Stomach smooth muscle (tissue), 2 donors: Measurements from ENCODE around the gene FAM78A.

Source experiments
- H3K27ac ChIP-seq: one replicate; pipeline ENCODE4 v1.7.0; 2013; ENCODE audit warnings: mild to moderate bottlenecking, low read length, inconsistent platforms
- H3K27me3 ChIP-seq, 2 donors: one replicate each; pipeline ENCODE4 v1.7.0; 2013; ENCODE audit warnings: low read length in 2 of 2; ENCODE audit not compliant: insufficient read depth in 2 of 2, control insufficient read depth in 1 of 2
- H3K36me3 ChIP-seq, 2 donors: one replicate each; pipeline ENCODE4 v1.7.0; 2013; ENCODE audit warnings: low read length in 2 of 2; ENCODE audit not compliant: control insufficient read depth in 2 of 2, insufficient read depth in 2 of 2
- H3K4me1 ChIP-seq: one replicate; pipeline ENCODE4 v1.7.0; 2013; ENCODE audit warnings: low read length; ENCODE audit not compliant: control insufficient read depth, insufficient read depth
- H3K4me3 ChIP-seq, 2 donors: one replicate each; pipeline ENCODE4 v1.7.0; 2013; ENCODE audit warnings: low read length in 2 of 2
- H3K9ac ChIP-seq, 2 donors: one replicate each; pipeline ENCODE4 v1.7.0; 2013; ENCODE audit warnings: low read length in 2 of 2, mild to moderate bottlenecking in 1 of 2
- H3K9me3 ChIP-seq, 2 donors: one replicate each; pipeline ENCODE4 v1.7.0; 2013; ENCODE audit warnings: low read length in 2 of 2; ENCODE audit not compliant: control insufficient read depth in 2 of 2
- donor health status: healthy.
- donor health status: Pancreatic carcinoma.

FAM78A gene

DNA sequence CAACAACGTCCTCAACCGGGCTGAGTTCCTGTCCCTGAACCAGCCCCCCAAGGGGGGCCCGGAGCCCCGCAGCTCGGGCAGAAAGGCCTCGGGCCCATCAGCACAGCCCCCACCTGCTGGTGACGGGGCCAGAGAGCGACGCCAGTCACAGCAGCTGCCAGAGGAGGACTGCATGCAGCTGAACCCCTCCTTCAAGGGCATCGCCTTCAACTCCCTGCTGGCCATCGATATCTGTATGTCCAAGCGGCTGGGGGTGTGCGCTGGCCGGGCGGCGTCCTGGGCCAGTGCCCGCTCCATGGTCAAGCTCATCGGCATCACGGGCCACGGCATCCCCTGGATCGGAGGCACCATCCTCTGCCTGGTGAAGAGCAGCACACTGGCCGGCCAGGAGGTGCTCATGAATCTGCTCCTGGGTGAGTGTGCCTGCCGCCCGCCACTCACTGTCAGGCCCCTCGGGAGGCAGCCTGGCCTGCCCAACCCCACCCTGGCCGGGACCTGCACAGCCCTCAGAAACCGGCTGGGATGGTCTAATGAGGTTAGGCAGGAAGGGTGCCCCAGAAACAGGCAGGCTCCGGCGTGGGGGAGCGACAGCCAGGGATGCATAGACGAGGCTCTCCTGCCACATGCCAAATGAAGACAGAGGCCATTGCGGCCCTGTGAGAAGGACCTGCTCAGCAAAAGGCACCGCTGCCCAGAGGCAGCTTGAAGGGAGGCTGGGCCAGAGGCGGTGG lies 13.9 kb upstream of the FAM78A start:
- peak overlapping the region; percentile 70 to 80 for H3K9ac ChIP-seq

DNA sequence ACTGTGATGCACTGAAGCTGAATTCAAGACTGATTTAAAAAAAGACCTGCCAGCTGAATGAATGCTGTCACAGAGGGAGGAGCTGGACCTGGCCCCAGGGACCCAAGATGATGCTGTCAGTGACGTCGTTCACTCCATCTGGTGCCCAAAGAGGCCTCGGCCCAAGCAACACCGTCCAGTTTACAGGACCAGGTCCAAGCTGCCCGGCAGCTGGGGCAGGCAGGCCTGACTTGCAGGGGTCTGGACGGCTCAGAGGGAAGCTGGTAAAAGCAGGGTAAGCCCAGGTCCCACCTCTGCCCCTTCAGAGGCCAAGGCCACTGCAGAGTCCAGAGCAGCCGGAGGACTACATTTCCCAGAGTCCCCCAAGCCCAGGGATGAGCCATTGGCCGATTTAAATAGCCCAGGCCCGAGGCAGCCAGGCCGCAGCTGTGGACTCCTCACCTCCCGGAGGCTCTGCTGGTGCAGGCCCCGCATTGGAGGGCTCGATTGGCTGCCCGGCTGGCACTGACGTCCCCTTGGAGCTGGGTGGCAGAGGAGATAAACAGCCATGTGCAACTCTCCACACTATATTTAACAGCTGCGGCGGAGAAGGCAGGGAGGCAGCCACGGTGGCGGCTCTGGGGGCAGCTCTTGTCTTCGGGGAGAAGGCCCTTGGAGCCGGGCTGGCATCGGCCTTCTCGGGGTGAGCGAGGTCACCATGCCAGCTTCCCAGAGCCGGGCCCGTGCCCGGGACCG lies 13.2 kb upstream of the FAM78A start, which contains the start of gene PLPP7:
PLPP7 (plus strand) TSS at position 423 of the 735 bp plus-strand sequence; CDS start at position 698, 275 bp downstream.
- peak within 1 kb of the TSS; percentile 37 for H3K27ac ChIP-seq
- H3K27me3 ChIP-seq, result no peaks in the 10 kb centered on the region
- H3K4me1 ChIP-seq, result peaks cover 21% of the 10 kb centered on the region
- H3K9me3 ChIP-seq, result no peaks in the 10 kb centered on the region
- H3K4me3 ChIP-seq, result peak within 1 kb of the TSS; percentile 65 to 81
- peaks cover 0 to 3% of the 10 kb centered on the region in 2 donors for H3K36me3 ChIP-seq
- H3K9ac ChIP-seq, result peak within 1 kb of the TSS; percentile 70 to 80

More for the DNA sequence above, 13.9 kb upstream of the FAM78A start:
- no peaks in the 10 kb centered on the region for H3K27me3 ChIP-seq
- peaks cover 21% of the 10 kb centered on the region for H3K4me1 ChIP-seq
- peaks cover 0 to 3% of the 10 kb centered on the region in 2 donors for H3K36me3 ChIP-seq
- peak overlapping the region; percentile 37 for H3K27ac ChIP-seq
- H3K4me3 ChIP-seq, result peak overlapping the region; percentile 65 to 81
- H3K9me3 ChIP-seq, result no peaks in the 10 kb centered on the region

DNA sequence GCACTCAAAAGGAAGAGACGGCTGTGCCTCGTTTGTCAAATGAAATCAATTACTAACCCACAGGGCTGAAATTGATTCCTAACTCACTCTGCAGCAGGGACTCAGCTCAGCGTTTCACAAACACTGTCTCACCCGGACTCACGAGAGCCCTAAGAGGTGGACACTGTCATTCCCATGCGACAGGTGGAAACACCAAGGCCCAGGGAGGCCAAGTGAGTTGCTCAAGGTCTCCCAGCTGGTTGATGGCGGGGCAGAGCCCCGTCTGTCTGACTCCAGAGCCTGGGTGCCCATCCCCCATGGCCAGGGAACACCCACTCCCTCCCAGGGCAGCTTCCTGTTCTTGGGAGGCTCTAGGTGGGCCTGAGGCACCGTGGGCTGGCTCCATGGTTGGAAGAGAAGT lies 11.9 kb upstream of the FAM78A start:
- no peak overlapping the region for H3K9ac ChIP-seq
- peaks cover 21% of the 10 kb centered on the region for H3K4me1 ChIP-seq
- no peaks in the 10 kb centered on the region for H3K9me3 ChIP-seq
- no peaks in the 10 kb centered on the region for H3K27me3 ChIP-seq
- no peak overlapping the region for H3K27ac ChIP-seq
- peaks cover 0 to 3% of the 10 kb centered on the region in 2 donors for H3K36me3 ChIP-seq
- H3K4me3 ChIP-seq, result no peak overlapping the region

DNA sequence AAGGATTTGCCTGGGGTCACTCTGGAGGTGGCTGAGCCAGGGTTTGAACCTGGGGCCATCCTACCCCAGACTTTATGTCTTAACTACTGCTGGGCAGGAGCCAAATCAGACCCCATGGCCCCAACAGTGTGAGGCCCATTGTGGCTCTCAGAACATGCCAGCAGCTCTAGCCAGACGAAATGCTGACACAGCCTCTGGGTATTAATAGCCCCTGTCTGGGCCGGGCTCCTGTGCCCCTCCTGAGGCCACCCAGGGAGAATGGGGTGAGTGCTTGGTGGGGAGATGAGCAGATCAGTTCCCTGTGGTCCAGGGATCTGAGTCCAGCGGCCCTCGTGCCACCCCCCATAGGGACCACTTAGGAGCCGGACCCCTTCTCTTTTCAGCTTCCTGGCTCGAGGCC lies 11.0 kb upstream of the FAM78A start:
- no peak overlapping the region for H3K9ac ChIP-seq
- H3K27me3 ChIP-seq, result peaks cover under 1 to 5% of the 10 kb centered on the region in 2 donors
- no peak overlapping the region for H3K27ac ChIP-seq
- no peaks in the 10 kb centered on the region for H3K9me3 ChIP-seq
- peaks cover 0 to 3% of the 10 kb centered on the region in 2 donors for H3K36me3 ChIP-seq
- no peak overlapping the region for H3K4me3 ChIP-seq
- peaks cover 29% of the 10 kb centered on the region for H3K4me1 ChIP-seq

DNA sequence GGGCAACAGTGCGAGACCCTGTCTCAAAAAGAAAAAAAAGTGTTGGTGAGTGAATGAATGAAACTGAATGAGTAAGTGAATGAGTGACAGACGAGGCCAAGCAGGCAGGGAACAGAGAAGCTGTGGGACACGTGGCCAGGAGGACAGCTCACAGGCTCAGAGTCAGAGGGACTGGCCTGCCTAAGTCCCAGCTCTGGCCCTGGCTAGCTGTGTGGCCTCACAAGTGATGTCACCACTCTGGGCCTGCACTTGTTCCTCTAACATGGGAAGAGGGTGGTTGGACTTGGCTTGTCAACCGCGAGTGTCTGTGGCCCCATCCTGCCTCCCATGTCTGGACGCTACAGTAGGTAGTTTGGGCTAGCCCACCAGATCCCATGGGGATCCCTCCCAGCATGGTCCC lies 8.5 kb upstream of the FAM78A start:
- Histone ChIP-seq H3K4me1 (peaks cover 16% of the 10 kb centered on the region), H3K4me3 (no peak overlapping the region), H3K27me3 (peaks cover 15 to 19% of the 10 kb centered on the region in 2 donors), H3K9me3 (no peaks in the 10 kb centered on the region), H3K27ac (no peak overlapping the region), H3K9ac (no peak overlapping the region), H3K36me3 (no peaks in the 10 kb centered on the region)

DNA sequence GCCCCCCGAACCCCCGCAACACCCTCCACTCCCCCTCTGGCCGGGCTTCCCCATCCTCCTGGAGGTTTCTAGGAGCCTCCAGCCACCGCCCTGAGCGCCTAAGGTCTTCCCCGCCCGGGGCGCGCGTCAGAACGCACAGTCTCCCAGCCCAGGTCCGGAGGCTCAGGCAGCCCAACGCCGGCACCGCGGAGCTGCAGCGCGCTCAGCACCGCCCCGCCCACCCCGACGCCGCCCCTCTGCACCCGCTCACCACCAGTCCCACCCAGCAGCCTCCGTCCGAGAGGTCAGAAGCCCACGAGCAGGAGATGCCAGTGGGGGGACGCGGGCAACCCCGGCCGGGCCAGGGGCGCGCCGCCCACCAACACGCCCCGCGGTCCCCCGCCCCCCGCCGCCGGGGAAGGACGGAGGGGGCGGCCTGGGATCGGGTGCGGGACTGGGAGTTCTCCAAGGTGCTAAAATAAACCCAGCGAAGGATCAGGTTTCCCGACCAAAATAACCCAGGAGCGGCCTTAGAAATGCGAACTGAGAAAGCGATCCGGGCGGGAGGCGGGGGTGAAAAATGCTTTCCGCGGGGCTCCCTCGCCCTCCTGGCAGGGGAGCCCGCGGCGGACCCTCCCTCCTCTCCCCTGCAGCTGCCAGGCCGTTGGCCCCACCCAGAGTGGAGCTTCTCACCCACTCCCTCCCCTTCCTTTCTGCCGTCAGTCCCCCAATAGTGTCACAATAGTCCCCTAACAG lies 6.5 kb upstream of the FAM78A start:
- no peaks in the 10 kb centered on the region for H3K36me3 ChIP-seq
- H3K4me3 ChIP-seq, result peak overlapping the region in 1 of 2 donors; percentile 47
- no peak overlapping the region for H3K9ac ChIP-seq
- no peak overlapping the region for H3K27ac ChIP-seq
- H3K9me3 ChIP-seq, result no peaks in the 10 kb centered on the region
- peaks cover 17 to 19% of the 10 kb centered on the region in 2 donors for H3K27me3 ChIP-seq
- H3K4me1 ChIP-seq, result peaks cover 14% of the 10 kb centered on the region

DNA sequence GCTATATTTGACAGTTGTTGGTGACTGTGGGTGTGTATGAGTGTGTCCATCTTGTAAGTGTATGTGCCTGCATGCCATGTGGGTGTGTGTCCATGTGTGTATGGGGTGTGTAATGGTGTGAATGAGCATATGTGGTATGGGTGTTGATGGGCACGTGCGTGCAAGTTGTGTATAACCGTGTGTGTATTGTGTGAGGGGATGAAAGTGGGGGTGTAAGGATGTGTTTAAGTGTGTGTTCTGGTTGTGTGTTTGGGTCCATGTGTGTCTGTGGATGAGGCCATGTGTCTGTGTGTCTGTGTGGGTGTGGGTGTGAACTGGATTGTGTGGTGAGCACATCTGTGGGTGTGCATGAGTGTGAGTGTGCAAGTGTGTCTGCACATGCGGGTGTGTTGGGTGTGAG lies 5.9 kb upstream of the FAM78A start:
- Histone ChIP-seq H3K4me3 (no peak overlapping the region), H3K27me3 (peaks cover 17 to 21% of the 10 kb centered on the region in 2 donors)

DNA sequence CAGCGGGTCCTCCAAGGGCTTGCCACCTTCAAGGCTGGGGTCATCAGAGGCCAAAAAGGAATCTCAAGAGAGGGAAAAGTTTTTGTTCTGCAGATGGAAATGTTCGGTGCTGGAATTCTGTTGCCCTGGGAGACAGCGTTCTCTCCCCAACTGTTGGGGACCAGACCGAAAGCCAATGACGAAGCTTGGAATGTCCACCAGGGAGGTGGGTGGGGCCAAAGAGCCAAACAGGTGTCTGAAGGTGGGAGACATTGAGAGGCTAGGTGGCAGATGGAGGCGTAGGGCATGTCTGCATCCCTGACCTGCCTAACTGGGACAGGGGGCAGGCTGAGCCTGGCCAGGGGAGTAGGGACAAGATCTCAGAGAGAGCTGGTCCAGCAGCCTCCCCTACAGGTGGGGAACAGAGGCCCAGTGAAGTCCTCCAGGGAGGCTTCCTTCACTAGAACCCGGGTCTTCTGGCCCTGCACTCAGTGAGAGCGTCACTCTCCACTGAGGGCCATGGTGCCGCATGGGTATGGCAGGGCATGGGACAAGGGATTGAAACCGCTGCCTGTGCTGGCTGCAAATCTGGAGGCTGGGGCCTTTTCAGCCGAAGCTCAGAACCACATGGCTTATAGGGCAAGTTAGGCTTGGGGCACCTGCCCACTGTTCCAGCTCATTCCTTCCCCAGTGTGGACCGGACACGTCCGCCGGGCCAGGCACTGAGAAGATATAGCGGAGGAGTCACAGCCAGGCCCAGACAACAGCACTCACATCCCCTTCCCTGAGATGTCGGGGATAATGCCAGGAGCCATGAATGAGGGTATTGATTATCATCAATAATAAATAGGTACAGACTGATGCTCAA lies 5.0 kb upstream of the FAM78A start:
- Histone ChIP-seq H3K27ac (no peak overlapping the region), H3K4me3 (no peak overlapping the region), H3K4me1 (peaks cover 21% of the 10 kb centered on the region), H3K9ac (no peak overlapping the region), H3K27me3 (peaks cover 17 to 24% of the 10 kb centered on the region in 2 donors), H3K9me3 (no peaks in the 10 kb centered on the region), H3K36me3 (no peaks in the 10 kb centered on the region)

More for the DNA sequence above, 5.9 kb upstream of the FAM78A start:
- Histone ChIP-seq H3K9me3 (no peaks in the 10 kb centered on the region), H3K27ac (no peak overlapping the region), H3K36me3 (no peaks in the 10 kb centered on the region), H3K4me1 (peaks cover 17% of the 10 kb centered on the region), H3K9ac (no peak overlapping the region)

DNA sequence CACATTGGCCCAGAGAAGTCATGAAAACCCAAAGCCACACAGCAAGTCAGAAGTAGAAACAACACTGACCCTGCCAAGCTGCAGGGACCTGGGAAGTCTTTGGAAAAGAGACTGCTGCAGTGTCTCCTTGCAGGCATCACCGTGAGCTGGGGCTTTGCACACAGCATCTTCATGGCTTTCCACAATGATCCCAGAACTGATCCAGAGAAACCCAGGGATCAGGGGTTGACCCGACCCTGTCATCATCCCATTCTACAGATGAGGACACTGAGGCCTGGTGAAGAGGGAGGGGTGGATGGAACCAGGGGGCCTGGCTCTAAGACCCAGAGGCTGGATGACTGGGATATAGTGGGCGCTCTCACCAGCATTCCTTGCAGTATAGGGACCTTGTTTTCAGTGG lies 4.3 kb upstream of the FAM78A start:
- H3K9ac ChIP-seq, result no peak overlapping the region
- H3K27ac ChIP-seq, result no peak overlapping the region
- no peak overlapping the region for H3K4me3 ChIP-seq
- no peaks in the 10 kb centered on the region for H3K36me3 ChIP-seq
- H3K4me1 ChIP-seq, result peaks cover 21% of the 10 kb centered on the region
- H3K27me3 ChIP-seq, result peaks cover 20 to 31% of the 10 kb centered on the region in 2 donors
- no peaks in the 10 kb centered on the region for H3K9me3 ChIP-seq
